Measurements from ENCODE around the gene ALOX5.

- no peak for TF ChIP-seq CTCF (IDR thresholded peaks at IDR 0.05)
- no peak for TF ChIP-seq POLR2A (IDR thresholded peaks at IDR 0.05)
Observed at GRCh38 chr10:45373003-45373575, 927 bp upstream of the ALOX5 start.

Measured in transverse colon (tissue), 3 donors.